B cell (primary cell): ENCODE results near the gene ACAD11. TPM values are rescaled to one million over a fixed set of nuclear protein-coding genes. Genes with fewer than 3 reads are reported as not detected.

Source experiments
- ATAC-seq: fragments of 200-7000 bp; cut with Tn5 transposase; one replicate; pipeline ENCODE4 v1.10.0; 2021; ENCODE audit warnings: low read depth, mild to moderate bottlenecking, moderate number of reproducible peaks, moderate library complexity
- CTCF ChIA-PET: fragments of 350-600 bp; sonication (Branson Sonifier 250); formaldehyde crosslinking; loops from one replicate; lab custom pipeline; 2021; ENCODE audit warnings: antibody characterized with exemption, inconsistent platforms; lab: Charles Lee
- POLR2A ChIA-PET: fragments of 350-600 bp; sonication (Branson Sonifier 250); formaldehyde crosslinking; loops from one replicate; lab custom pipeline; 2021; ENCODE audit warnings: antibody characterized with exemption; lab: Charles Lee
- DNase-seq: peaks from one replicate; pipeline ENCODE4 v3.0.0; 2013
- H2AFZ ChIP-seq: 2 replicates; pipeline ENCODE4 v1.6.1; 2012; ENCODE audit warnings: mild to moderate bottlenecking, low read depth, low read length; ENCODE audit not compliant: insufficient read depth, poor library complexity, severe bottlenecking
- H3K27ac ChIP-seq, 2 donors: 1 replicate in 1 of 2; 2 replicates in 1 of 2; pipeline ENCODE4 v1.5.1; 2012 to 2013; ENCODE audit warnings: low read length in 2 of 2, mild to moderate bottlenecking in 2 of 2, moderate library complexity in 1 of 2
- H3K27me3 ChIP-seq, 4 experiments: fragments of 200-600 bp in 1 of 4; sonication (generic) in 1 of 4; replicated peaks in 1 of 4; 1 replicate in 2 of 4; 2 replicates in 2 of 4; pipeline versions ENCODE4 v1.6.1 to v1.7.0; 2013 to 2016; ENCODE audit warnings: low read length in 3 of 4, mild to moderate bottlenecking in 2 of 4, mixed read lengths in 1 of 4, moderate library complexity in 1 of 4; ENCODE audit not compliant: insufficient read depth in 4 of 4, control insufficient read depth in 3 of 4; ENCODE audit errors: control extremely low read depth in 1 of 4
- H3K36me3 ChIP-seq, 2 experiments: replicated peaks in 1 of 2; 1 replicate in 1 of 2; 2 replicates in 1 of 2; pipeline versions ENCODE4 v1.6.1 to v1.7.1; 2013; ENCODE audit warnings: low read length in 1 of 2; ENCODE audit not compliant: insufficient read depth in 2 of 2, control insufficient read depth in 1 of 2; ENCODE audit errors: control extremely low read depth in 1 of 2, extremely low read depth in 1 of 2
- H3K4me1 ChIP-seq, 2 donors: fragments of 200-600 bp in 1 of 2; sonication (generic) in 1 of 2; 1 replicate in 1 of 2; 2 replicates in 1 of 2; pipeline versions ENCODE4 v1.5.1 to v1.6.1; 2013 to 2017; ENCODE audit warnings: low read length in 2 of 2; ENCODE audit not compliant: control insufficient read depth in 2 of 2, insufficient read depth in 2 of 2
- H3K4me2 ChIP-seq: replicated peaks from 2 replicates; pipeline ENCODE3; 2012; ENCODE audit warnings: mild to moderate bottlenecking, low read depth, low read length; ENCODE audit not compliant: poor library complexity, severe bottlenecking
- H3K4me3 ChIP-seq, 5 experiments: fragments of 200-600 bp in 1 of 5; sonication (generic) in 1 of 5; 1 replicate in 3 of 5; 2 replicates in 2 of 5; pipeline versions ENCODE4 v1.5.1 to v1.7.0; 2011 to 2016; ENCODE audit warnings: low read length in 4 of 5, mild to moderate bottlenecking in 4 of 5, low read depth in 2 of 5, control low read depth in 1 of 5, moderate library complexity in 1 of 5; ENCODE audit not compliant: insufficient read depth in 1 of 5; ENCODE audit errors: control extremely low read depth in 1 of 5, extremely low read depth in 1 of 5
- H3K79me2 ChIP-seq: fragments of 200-600 bp; sonication (generic); one replicate; pipeline ENCODE4 v1.6.0; 2016; ENCODE audit warnings: low read length; ENCODE audit not compliant: control insufficient read depth, insufficient read depth
- H3K9ac ChIP-seq: fragments of 200-600 bp; sonication (generic); 2 replicates; pipeline ENCODE4 v1.6.1; 2017; ENCODE audit warnings: mild to moderate bottlenecking, low read length, moderate library complexity
- H3K9me3 ChIP-seq, 3 donors: one replicate each; pipeline versions ENCODE4 v1.6.1 to v1.7.1; 2013; ENCODE audit warnings: low read length in 2 of 3; ENCODE audit not compliant: control insufficient read depth in 2 of 3, insufficient read depth in 1 of 3; ENCODE audit errors: control extremely low read depth in 1 of 3
- H4K20me1 ChIP-seq: 2 replicates; pipeline ENCODE4 v1.6.0; 2012; ENCODE audit warnings: mild to moderate bottlenecking, low read length; ENCODE audit not compliant: insufficient read depth, control insufficient read depth, poor library complexity, severe bottlenecking
- H3K27ac Mint-ChIP-seq: one replicate; pipeline ENCODE4 v1.8.0; 2021; ENCODE audit warnings: mixed read lengths
- H3K27me3 Mint-ChIP-seq: one replicate; pipeline ENCODE4 v1.8.0; 2021; ENCODE audit warnings: mixed read lengths
- H3K4me1 Mint-ChIP-seq: one replicate; pipeline ENCODE4 v1.8.0; 2021; ENCODE audit warnings: mixed read lengths
- H3K4me3 Mint-ChIP-seq: one replicate; pipeline ENCODE4 v1.8.0; 2021; ENCODE audit warnings: mixed read lengths
- H3K9me3 Mint-ChIP-seq: one replicate; pipeline ENCODE4 v1.8.0; 2022; ENCODE audit warnings: mixed read lengths; ENCODE audit not compliant: insufficient read depth
- CTCF ChIP-seq: fragments of 200-600 bp; IDR thresholded peaks from one replicate; pipeline ENCODE4 v1.8.0; 2022; ENCODE audit warnings: antibody characterized with exemption, mild to moderate bottlenecking
- EZH2 ChIP-seq: IDR thresholded peaks from 2 replicates; pipeline ENCODE4 v1.6.1; 2012; ENCODE audit warnings: borderline replicate concordance, low read depth, mild to moderate bottlenecking, moderate library complexity, low read length; ENCODE audit not compliant: insufficient read depth, poor library complexity, severe bottlenecking
- WGBS: methylation state at CpG from one replicate; pipeline ENCODE4 v1.1.5; 2013; ENCODE audit warnings: missing lambda C conversion rate; ENCODE audit not compliant: insufficient coverage; 5-methylcytosine and 5-hydroxymethylcytosine counted together
- intact Hi-C: fragments of 100-400 bp; cut with micrococcal nuclease; formaldehyde crosslinking; loops from one replicate; pipeline ENCODE4 v1.10.0; 2022
- polyA plus RNA-seq: library from polyadenylated mRNA; depleted of rRNA; stranded (reverse); fragments of >200 nt; gene quantifications from 2 replicates; pipeline ENCODE4 v1.2.3, GENCODE V29; 2012
- total RNA-seq, 2 donors: library from RNA; stranded (reverse); fragments of 120-200 nt in 1 of 2; gene quantifications; 1 replicate in 1 of 2; 2 replicates in 1 of 2; pipeline versions ENCODE4 v1.2.3 to v1.2.4, GENCODE V29; 2013 to 2022

Gene ACAD11
- total and polyA plus RNA-seq, 2 donors (not counting 1 experiment from before 2014, with no cell fraction given) = 23.4 to 26.9 TPM

- intact Hi-C loops = no loop called here
- Histone ChIP-seq H2AFZ (no peak overlapping the region), H3K27me3 (no peaks in the 10 kb centered on the region), H3K27ac (no peak overlapping the region), H3K4me2 (no peak overlapping the region), H3K9ac (no peak overlapping the region), H3K4me3 (no peak overlapping the region), H3K9me3 (no peaks in the 10 kb centered on the region), H3K79me2 (no peaks in the 10 kb centered on the region), H4K20me1 (no peaks in the 10 kb centered on the region), H3K36me3 (peaks cover 16 to 80% of the 10 kb centered on the region in 2 experiments), H3K4me1 (no peaks in the 10 kb centered on the region)
- POLR2A ChIA-PET = no interaction called here
- Mint-ChIP-seq H3K4me1 (no peaks in the 10 kb centered on the region), H3K4me3 (no peak overlapping the region), H3K9me3 (no peaks in the 10 kb centered on the region), H3K27me3 (no peaks in the 10 kb centered on the region), H3K27ac (no peak overlapping the region)
- CTCF ChIA-PET = interaction anchor here (2.3 kb wide), 1 partner anchor 14 kb away, joined by 7 read pairs; no protein-coding TSS in a partner anchor
- WGBS = 75% methylated on average over 1 of the region's 3 CpGs
- ATAC-seq (no peak), DNase-seq (no peak)
- TF ChIP-seq EZH2 = no peak
- TF ChIP-seq CTCF = no peak
Measured at GRCh38 chr3:132522353-132522752, 137.3 kb downstream of the ACAD11 start.

GRCh38 chr3:132521901-132522300 lies 137.7 kb downstream of the ACAD11 start:
- Histone ChIP-seq H3K4me1 (no peaks in the 10 kb centered on the region), H3K27ac (no peak overlapping the region), H2AFZ (no peak overlapping the region), H3K27me3 (no peaks in the 10 kb centered on the region), H3K9me3 (no peaks in the 10 kb centered on the region), H3K9ac (no peak overlapping the region), H4K20me1 (no peaks in the 10 kb centered on the region), H3K79me2 (no peaks in the 10 kb centered on the region), H3K36me3 (peaks cover 15 to 80% of the 10 kb centered on the region in 2 experiments), H3K4me3 (no peak overlapping the region), H3K4me2 (no peak overlapping the region)
- ChIA-PET CTCF (interaction anchor here (2.3 kb wide), 1 partner anchor 14 kb away, joined by 7 read pairs; no protein-coding TSS in a partner anchor), POLR2A (no interaction called here)
- no peak overlapping the region for H3K27ac Mint-ChIP-seq
- H3K9me3 Mint-ChIP-seq = no peaks in the 10 kb centered on the region
- no peaks in the 10 kb centered on the region for H3K27me3 Mint-ChIP-seq
- no peak overlapping the region for H3K4me3 Mint-ChIP-seq
- WGBS = no CpG with 5 or more reads among the region's 5 CpGs
- intact Hi-C loops = no loop called here
- no peak for TF ChIP-seq EZH2
- no peak for TF ChIP-seq CTCF
- H3K4me1 Mint-ChIP-seq = no peaks in the 10 kb centered on the region
- ATAC-seq (no peak), DNase-seq (no peak)
